A172 (cell line): ENCODE measurements around the gene HLA-DRA. TPM values are rescaled to one million over a fixed set of nuclear protein-coding genes. Genes with fewer than 3 reads are reported as not detected.
"Not testable (repeated sequence)": the region's sequence is repeated elsewhere in the genome, so short reads cannot be mapped to it uniquely, and the experiment has no call there.

Experiments used
- DNase-seq: peaks from one replicate; pipeline ENCODE4 v3.0.0-alpha.2; 2015; ENCODE audit warnings: low spot score
- total RNA-seq: library from RNA; depleted of rRNA; stranded (reverse); fragments of >200 nt; shearing (Covaris generic); gene quantifications from 2 replicates; pipeline ENCODE4 v1.2.3, GENCODE V29; 2014

HLA-DRA gene
- total RNA-seq, 1 experiment from 2014 or later = not detected

DNA sequence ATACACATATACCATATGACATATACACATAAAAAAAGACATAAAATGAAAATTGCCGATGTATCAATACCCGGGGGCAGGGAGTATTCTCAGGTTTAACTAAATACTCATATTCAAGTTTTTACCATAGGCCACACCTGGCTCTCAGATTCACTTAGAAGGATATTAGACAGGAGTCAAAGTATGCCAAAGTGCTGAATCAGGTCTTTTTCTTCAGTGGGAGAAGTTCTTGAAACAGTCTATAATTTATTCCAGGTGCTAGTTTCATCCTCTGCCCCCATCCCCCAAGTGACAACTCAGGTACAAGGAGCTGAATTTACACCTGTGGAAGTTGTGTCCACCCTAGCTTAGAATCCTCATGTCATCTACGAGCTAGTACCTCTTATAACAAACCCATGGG lies 8.5 kb upstream of the HLA-DRA start:
- no peak for DNase-seq

DNA sequence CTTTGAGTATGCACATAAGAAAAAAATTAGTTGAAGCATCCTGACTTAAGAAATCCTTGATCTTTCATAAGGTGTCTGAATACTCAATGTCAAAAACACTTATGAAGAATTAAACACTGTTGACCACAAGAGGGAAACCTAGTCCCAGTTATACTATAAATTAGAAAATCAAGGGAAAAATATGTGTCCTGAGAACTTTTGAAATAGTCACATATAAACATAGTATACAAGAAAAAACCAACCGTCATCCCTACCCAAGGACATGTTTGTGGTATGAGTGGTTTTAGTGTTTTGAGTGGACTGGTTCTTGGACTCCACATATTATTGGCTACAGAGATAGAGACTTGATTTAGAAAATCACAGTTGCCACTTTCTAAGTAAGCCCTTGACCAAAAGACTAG lies 7.6 kb upstream of the HLA-DRA start:
- DNase-seq = peak; percentile 20

- DNase-seq = not testable (repeated sequence)
Observed at GRCh38 chr6:32433950-32434349, 5.7 kb upstream of the HLA-DRA start.

- DNase-seq = no peak
Observed at GRCh38 chr6:32436186-32436585, 3.5 kb upstream of the HLA-DRA start.

DNA sequence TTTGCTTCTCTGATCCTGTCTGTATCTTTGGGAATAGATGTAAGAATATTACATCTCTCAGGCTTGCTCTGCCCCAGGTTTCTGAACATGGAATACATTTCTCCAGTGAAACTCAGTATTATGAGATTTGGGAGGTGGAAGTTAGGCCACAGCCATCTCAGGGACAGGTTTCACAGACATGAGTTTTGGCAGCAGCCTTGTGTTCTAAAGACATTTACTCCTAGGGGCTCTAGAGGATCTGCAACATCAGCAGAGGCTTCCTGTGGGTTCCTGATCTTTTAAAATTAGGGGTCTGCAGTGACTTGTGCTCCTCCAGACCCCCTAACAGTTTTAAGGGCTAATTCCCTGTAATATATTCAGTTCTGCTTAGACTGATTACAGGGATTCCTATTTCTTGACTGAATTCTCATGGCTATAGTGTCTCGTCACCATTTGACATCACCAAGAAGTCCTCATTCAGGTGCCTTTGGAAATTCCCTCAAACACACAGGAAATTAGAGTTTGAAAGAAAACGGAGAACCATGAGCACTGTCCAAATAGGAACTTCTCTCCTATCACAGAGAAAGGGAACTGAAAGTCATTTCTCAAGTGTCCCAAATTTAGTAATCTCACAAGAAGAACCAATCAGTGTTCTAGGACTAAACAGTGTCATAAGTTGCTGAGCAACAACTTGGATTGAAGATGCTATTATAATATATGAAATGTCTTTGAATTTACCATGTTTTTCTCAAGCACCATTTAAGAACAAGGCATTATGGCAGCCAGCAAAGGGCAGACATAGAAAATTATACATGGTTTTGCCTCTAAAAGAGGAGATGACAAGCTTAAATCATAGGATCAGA lies 2.5 kb upstream of the HLA-DRA start:
- DNase-seq = no peak

DNA sequence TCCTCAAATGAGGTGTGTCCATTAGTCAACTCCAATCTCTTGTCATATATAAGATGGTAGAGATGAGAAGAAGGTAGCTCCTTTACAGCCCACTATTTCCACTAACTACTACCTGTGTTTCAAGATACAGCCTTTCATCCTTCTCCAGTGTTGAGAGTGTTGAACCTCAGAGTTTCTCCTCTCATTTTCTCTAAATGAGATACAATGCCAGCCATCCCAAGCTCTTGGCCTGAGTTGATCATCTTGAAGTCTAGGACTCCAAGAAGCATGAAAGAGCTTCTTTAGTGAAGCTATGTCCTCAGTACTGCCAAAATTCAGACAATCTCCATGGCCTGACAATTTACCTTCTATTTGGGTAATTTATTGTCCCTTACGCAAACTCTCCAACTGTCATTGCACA lies 548 bp upstream of the HLA-DRA start:
- no peak for DNase-seq

GRCh38 chr6:32442243-32442667 lies 2.6 kb downstream of the HLA-DRA start:
- DNase-seq = no peak

- DNase-seq = no peak
Observed at GRCh38 chr6:32442977-32443552, 3.4 kb downstream of the HLA-DRA start.

DNA sequence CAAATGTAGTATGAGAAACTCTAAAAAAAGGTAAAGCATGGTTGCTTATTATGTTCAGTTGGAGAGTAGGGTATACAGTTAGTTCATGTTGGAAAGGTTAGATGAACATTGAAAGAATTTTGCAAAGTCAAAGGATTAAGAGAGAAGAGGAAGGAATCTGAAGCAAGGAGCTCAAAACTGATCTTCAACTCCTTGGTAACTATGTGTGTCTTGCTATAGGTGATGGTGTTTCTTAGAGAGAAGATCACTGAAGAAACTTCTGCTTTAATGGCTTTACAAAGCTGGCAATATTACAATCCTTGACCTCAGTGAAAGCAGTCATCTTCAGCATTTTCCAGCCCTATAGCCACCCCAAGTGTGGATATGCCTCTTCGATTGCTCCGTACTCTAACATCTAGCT lies 4.7 kb downstream of the HLA-DRA start:
- DNase-seq = no peak

DNA sequence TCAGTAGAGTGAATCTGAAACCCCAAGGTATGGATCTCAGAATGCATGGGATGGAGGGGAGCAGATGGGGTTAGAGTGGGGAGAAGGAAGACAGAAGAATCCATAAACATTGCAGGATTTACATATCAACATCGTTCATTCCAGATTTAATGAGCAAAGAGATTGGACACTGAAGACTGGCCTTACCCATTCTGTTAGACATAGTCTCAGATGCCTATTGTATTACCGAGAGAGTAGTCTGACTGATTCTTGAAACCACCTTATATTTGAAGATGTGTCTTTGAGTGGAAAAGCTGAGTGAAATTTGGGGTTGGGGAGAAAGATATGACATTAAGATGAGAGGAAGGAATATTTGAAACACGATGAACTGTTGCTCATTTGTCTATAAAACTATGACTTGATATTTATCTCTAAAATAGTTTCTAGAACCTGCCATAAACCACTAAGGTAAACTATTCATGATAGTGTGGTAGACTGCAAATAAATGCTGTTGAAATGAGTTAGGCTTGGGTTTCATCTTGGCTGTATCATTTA lies 5.7 kb downstream of the HLA-DRA start:
- DNase-seq = no peak

GRCh38 chr6:32447932-32448331 lies 8.2 kb downstream of the HLA-DRA start:
- DNase-seq = no peak

GRCh38 chr6:32449088-32449736 lies 9.5 kb downstream of the HLA-DRA start:
- DNase-seq = no peak

GRCh38 chr6:32457054-32457453 lies 17.4 kb downstream of the HLA-DRA start:
- no peak for DNase-seq

DNA sequence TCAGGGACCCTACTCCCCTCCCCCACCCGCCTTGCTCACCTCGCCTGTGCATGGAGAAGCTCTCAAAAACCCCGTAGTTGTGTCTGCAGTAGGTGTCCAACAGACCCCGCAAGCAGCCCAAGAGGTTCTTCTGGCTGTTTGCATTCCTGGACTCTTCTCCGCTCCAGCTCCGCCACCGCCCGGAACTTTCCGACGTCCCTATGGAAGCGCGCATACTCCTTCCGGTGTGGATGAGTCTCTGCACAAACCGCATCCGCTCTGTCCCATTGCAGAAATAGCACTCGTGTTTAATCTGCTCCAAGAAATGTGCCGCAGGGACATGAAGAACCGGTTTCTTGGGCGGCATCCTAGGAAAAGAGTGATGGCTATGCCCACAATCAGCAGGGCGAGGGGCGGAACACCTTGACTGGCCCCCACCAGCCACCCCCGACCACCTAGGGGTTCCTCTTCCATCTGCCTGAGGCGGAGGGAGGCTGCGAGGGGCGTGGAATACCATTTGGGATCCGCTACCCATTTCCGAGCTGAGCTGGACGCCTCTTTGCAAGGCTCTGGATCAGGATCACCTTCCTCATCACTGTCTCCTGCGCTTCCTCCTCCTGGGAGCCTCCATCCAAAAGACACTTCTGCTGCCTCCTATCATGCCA lies 20.2 kb downstream of the HLA-DRA start:
- no peak for DNase-seq

- no peak for DNase-seq
Observed at GRCh38 chr6:32460528-32460927, 20.8 kb downstream of the HLA-DRA start.

DNA sequence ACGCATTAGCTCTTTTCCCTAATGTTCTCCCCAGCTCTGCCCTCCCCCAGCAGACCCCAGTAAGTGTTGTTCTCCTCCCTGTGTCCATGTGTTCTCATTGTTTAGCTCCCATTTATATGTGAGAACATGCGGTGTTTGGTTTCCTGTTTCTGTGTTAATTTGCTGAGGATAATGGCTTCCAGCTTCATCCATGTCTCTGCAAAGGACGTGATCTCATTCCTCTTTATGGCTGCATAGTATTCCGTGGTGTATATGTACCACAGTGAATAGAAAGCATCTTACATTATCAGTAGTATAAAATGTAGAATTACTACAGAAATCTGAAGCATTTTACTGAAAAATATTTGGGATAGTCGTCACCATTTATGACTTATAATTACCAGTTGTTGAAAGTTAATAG lies 21.8 kb downstream of the HLA-DRA start:
- no peak for DNase-seq

GRCh38 chr6:32462609-32463008 lies 22.9 kb downstream of the HLA-DRA start:
- no peak for DNase-seq

GRCh38 chr6:32467743-32468503 lies 28.2 kb downstream of the HLA-DRA start:
- not testable (repeated sequence) for DNase-seq

DNA sequence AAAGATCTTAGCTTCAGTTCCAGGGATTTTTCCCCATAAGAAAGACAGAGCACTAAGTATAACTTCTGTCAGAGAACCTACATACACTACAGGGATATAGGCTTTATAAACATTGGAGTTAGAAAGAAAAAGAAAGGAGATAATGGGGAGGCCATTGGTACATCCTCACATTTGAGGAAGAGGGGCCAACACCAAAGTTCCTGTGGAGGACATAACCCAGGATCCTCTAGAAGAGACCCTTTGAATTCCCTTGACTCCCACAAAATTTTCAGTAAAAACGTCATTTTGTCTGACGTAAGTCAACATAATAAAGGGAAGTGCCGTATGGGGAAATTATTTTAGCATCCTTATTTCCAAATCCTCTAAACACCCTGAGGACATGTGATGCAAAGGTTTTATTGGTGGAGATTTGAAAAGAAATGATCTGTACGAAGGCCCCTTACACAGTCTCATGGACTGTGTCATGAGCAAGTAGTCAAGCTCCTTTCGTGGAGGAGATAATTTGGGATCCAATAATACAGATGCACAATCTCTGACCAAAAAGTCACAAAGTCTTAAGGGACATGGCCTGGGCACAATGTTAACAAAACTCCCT lies 33.2 kb downstream of the HLA-DRA start:
- DNase-seq = no peak

DNA sequence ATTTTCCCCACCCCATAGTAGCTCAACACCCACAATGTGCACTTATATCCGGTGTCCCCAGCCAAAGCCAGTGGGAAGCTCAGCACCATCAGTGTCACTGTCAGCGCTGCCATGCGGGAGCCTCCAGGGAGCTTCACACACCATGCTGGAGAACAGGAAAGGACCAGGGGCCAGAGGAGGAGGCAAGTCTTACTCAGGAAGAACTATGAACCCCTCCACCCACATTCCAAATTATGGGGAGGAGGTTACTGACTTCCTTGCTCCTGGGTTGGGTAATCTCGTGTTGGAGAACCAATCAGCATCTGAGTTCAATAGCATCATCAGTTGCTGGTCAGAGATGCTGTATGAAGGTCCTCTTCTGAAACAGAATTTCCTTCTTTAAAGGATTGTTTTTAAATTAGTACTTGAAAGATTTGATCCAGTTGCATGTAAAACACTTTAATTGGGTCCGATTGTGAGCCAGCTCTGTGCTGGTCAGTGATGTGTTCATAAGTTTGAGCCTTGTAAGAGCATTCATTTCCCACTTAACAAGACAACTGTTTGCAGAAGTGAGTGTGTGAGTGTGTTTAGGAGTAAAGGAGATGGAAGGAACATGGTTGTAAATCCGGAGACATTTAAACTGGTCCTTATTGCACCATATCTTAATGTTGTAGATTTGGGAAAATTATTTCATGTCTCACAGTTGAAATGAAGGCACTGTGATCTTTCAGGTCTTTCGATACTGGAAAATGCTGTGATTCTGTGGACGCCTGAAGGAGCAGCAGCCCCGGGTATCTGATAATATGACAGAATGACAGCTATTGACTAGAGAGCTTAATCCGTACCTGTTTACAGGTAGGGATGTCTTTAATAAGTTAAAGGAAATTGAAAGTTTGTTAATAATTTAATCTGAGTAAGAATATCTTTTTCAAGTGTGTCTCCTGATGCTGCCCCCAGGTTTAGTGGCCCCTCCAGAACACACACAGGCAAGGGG lies 34.0 kb downstream of the HLA-DRA start:
- not testable (repeated sequence) for DNase-seq
